ENCODE data around the gene MRPL52. TPM values are rescaled to one million over a fixed set of nuclear protein-coding genes. Genes with fewer than 3 reads are reported as not detected.
"Not testable (repeated sequence)": the region's sequence is repeated elsewhere in the genome, so short reads cannot be mapped to it uniquely, and the experiment has no call there.

The MRPL52 gene
- total RNA-seq, 6 experiments from 2014 or later: 135 to 195 (median 167) TPM

- H3K4me3 Mint-ChIP-seq: no peak overlapping the region
- no peak overlapping the region for H3K27ac Mint-ChIP-seq
- H3K36me3 Mint-ChIP-seq (ENCODE audit: low read depth): no peaks in the 10 kb centered on the region
- peaks cover 21% of the 10 kb centered on the region for H3K27me3 Mint-ChIP-seq (ENCODE audit: insufficient read depth)
- H3K4me1 Mint-ChIP-seq (ENCODE audit: low read depth): no peaks in the 10 kb centered on the region
- no peak for DNase-seq
- no peak for TF ChIP-seq CTCF (IDR thresholded peaks at IDR 0.05)
- no peaks in the 10 kb centered on the region for H3K9me3 Mint-ChIP-seq
These were observed 26.1 kb upstream of the MRPL52 start for GRCh38 chr14:22803687-22803974.

- H3K27ac Mint-ChIP-seq; H3K9me3 Mint-ChIP-seq; DNase-seq; H3K4me1 Mint-ChIP-seq (ENCODE audit: low read depth); H3K4me3 Mint-ChIP-seq; H3K36me3 Mint-ChIP-seq (ENCODE audit: low read depth): not testable (repeated sequence)
- peaks cover 16% of the 10 kb centered on the region for H3K27me3 Mint-ChIP-seq (ENCODE audit: insufficient read depth)
These were observed 24.5 kb upstream of the MRPL52 start for GRCh38 chr14:22805235-22805634.

- Mint-ChIP-seq H3K27ac (no peak overlapping the region), H3K27me3 (ENCODE audit: insufficient read depth) (peaks cover 13% of the 10 kb centered on the region), H3K4me1 (ENCODE audit: low read depth) (no peaks in the 10 kb centered on the region), H3K9me3 (no peaks in the 10 kb centered on the region), H3K36me3 (ENCODE audit: low read depth) (no peaks in the 10 kb centered on the region), H3K4me3 (no peak overlapping the region)
- no peak for DNase-seq
- TF ChIP-seq CTCF (IDR thresholded peaks at IDR 0.05): no peak
These were observed 22.1 kb upstream of the MRPL52 start for GRCh38 chr14:22807432-22808087.

- DNase-seq: no peak
- no peaks in the 10 kb centered on the region for H3K36me3 Mint-ChIP-seq (ENCODE audit: low read depth)
- H3K27me3 Mint-ChIP-seq (ENCODE audit: insufficient read depth): peaks cover 13% of the 10 kb centered on the region
- no peaks in the 10 kb centered on the region for H3K4me1 Mint-ChIP-seq (ENCODE audit: low read depth)
- H3K4me3 Mint-ChIP-seq: no peak overlapping the region
- H3K27ac Mint-ChIP-seq: no peak overlapping the region
- TF ChIP-seq CTCF (IDR thresholded peaks at IDR 0.05): no peak
- H3K9me3 Mint-ChIP-seq: no peaks in the 10 kb centered on the region
These were observed 21.1 kb upstream of the MRPL52 start for GRCh38 chr14:22808388-22809209.

- H3K27me3 Mint-ChIP-seq (ENCODE audit: insufficient read depth): peaks cover 3% of the 10 kb centered on the region; the same call in 1 of the 2 replicates
- H3K36me3 Mint-ChIP-seq (ENCODE audit: low read depth): no peaks in the 10 kb centered on the region
- no peak overlapping the region for H3K4me3 Mint-ChIP-seq
- no peak overlapping the region for H3K27ac Mint-ChIP-seq
- no peak for TF ChIP-seq CTCF (IDR thresholded peaks at IDR 0.05)
- peaks cover 17% of the 10 kb centered on the region for H3K4me1 Mint-ChIP-seq (ENCODE audit: low read depth)
- DNase-seq: no peak
- H3K9me3 Mint-ChIP-seq: no peaks in the 10 kb centered on the region
These were observed 18.0 kb upstream of the MRPL52 start for GRCh38 chr14:22811722-22812121.

GRCh38 chr14:22812744-22813143 is 16.9 kb upstream of the MRPL52 start:
- H3K9me3 Mint-ChIP-seq: no peaks in the 10 kb centered on the region
- peaks cover 19% of the 10 kb centered on the region for H3K4me1 Mint-ChIP-seq (ENCODE audit: low read depth)
- no peak for DNase-seq
- H3K36me3 Mint-ChIP-seq (ENCODE audit: low read depth): no peaks in the 10 kb centered on the region
- 0 out of 2 replicates have a peak, but pooled peaks have one; percentile 7 for TF ChIP-seq CTCF (IDR thresholded peaks at IDR 0.05)
- no peak overlapping the region for H3K27ac Mint-ChIP-seq
- no peak overlapping the region for H3K4me3 Mint-ChIP-seq
- H3K27me3 Mint-ChIP-seq (ENCODE audit: insufficient read depth): no peaks in the 10 kb centered on the region

All from HFFc6 (cell line).